IMR-90 (cell line): Measurements from ENCODE around the gene LAMA5. TPM values are rescaled to one million over a fixed set of nuclear protein-coding genes. Genes with fewer than 3 reads are reported as not detected.
A peak's percentile ranks its signal among the peaks of the same experiment; 100 is the strongest.

Source experiments
- ATAC-seq: fragments of 200-7000 bp; cut with Tn5 transposase; 2 replicates; pipeline ENCODE4 v1.9.1; 2020; ENCODE audit warnings: low read depth, mild to moderate bottlenecking, moderate library complexity
- BruUV-seq: library from RNA; stranded (reverse); fragments of 400-500 nt; replicated peaks from 2 replicates; lab custom pipeline; 2021; lab: Mats Ljungman, UMichigan
- CTCF ChIA-PET: fragments of 300-600 bp; formaldehyde crosslinking; extraction: SDS; loops from one replicate; lab custom pipeline; 2021; ENCODE audit warnings: antibody characterized with exemption; lab: Yijun Ruan, JAX
- POLR2A ChIA-PET: fragments of 300-600 bp; sonication (Branson Sonifier 250); formaldehyde crosslinking; loops from one replicate; lab custom pipeline; 2022; ENCODE audit warnings: antibody characterized with exemption; ENCODE audit not compliant: unreplicated experiment; lab: Charles Lee
- DNase-seq: peaks from one replicate; pipeline ENCODE4 v3.0.0; 2013
- H2AFZ ChIP-seq: replicated peaks from 2 replicates; pipeline ENCODE3; 2013; ENCODE audit warnings: low read length, mild to moderate bottlenecking; ENCODE audit not compliant: poor library complexity
- H2AK5ac ChIP-seq: 2 replicates; pipeline ENCODE4 v1.6.1; 2013; ENCODE audit warnings: low read depth, low read length, inconsistent platforms
- H2AK9ac ChIP-seq: replicated peaks from 2 replicates; pipeline ENCODE3; 2013; ENCODE audit warnings: mild to moderate bottlenecking, low read depth, low read length, moderate library complexity; ENCODE audit not compliant: poor library complexity
- H2BK120ac ChIP-seq: 2 replicates; pipeline ENCODE4 v1.6.1; 2013; ENCODE audit warnings: low read depth, low read length, inconsistent platforms
- H2BK15ac ChIP-seq: 3 replicates; pipeline ENCODE4 v1.6.1; 2013; ENCODE audit warnings: low read depth, low read length, inconsistent platforms
- H2BK20ac ChIP-seq: 2 replicates; pipeline ENCODE4 v1.6.1; 2013; ENCODE audit warnings: low read depth, mild to moderate bottlenecking, inconsistent platforms, low read length, moderate library complexity
- H2BK5ac ChIP-seq: 2 replicates; pipeline ENCODE4 v1.6.1; 2013; ENCODE audit warnings: mild to moderate bottlenecking, low read depth, low read length, inconsistent platforms; ENCODE audit not compliant: poor library complexity, severe bottlenecking
- H3K14ac ChIP-seq: replicated peaks from 2 replicates; pipeline ENCODE4 v1.6.1; 2013; ENCODE audit warnings: low read depth, low read length, inconsistent platforms
- H3K18ac ChIP-seq: 2 replicates; pipeline ENCODE4 v1.6.1; 2013; ENCODE audit warnings: low read depth, low read length, control low read depth
- H3K23ac ChIP-seq: 2 replicates; pipeline ENCODE4 v1.6.1; 2013; ENCODE audit warnings: low read depth, low read length, inconsistent platforms
- H3K27ac ChIP-seq: 2 replicates; pipeline ENCODE4 v1.5.1; 2013; ENCODE audit warnings: mild to moderate bottlenecking, control low read depth, low read length; ENCODE audit not compliant: insufficient read depth
- H3K27me3 ChIP-seq: 2 replicates; pipeline ENCODE4 v1.6.1; 2013; ENCODE audit warnings: low read length; ENCODE audit not compliant: control insufficient read depth, insufficient read depth
- H3K36me3 ChIP-seq: 2 replicates; pipeline ENCODE4 v1.6.1; 2013; ENCODE audit warnings: low read length, mixed read lengths; ENCODE audit not compliant: control insufficient read depth, insufficient read depth
- H3K4ac ChIP-seq: 2 replicates; pipeline ENCODE4 v1.6.1; 2013; ENCODE audit warnings: low read depth, low read length, inconsistent platforms
- H3K4me1 ChIP-seq: 2 replicates; pipeline ENCODE4 v1.6.1; 2013; ENCODE audit warnings: low read length, mixed read lengths; ENCODE audit not compliant: control insufficient read depth, insufficient read depth
- H3K4me2 ChIP-seq: 2 replicates; pipeline ENCODE4 v1.6.1; 2013; ENCODE audit warnings: low read depth, mild to moderate bottlenecking, control low read depth, low read length, moderate library complexity
- H3K4me3 ChIP-seq: 2 replicates; pipeline ENCODE4 v1.5.1; 2013; ENCODE audit warnings: low read depth, mild to moderate bottlenecking, control low read depth, low read length, moderate library complexity; ENCODE audit not compliant: insufficient read depth
- H3K56ac ChIP-seq: 2 replicates; pipeline ENCODE4 v1.6.1; 2013; ENCODE audit warnings: low read length, inconsistent platforms; ENCODE audit not compliant: insufficient read depth; ENCODE audit errors: extremely low read depth
- H3K79me1 ChIP-seq, 2 experiments: 2 replicates each; pipeline ENCODE4 v1.6.1; 2013; ENCODE audit warnings: low read length in 2 of 2, inconsistent platforms in 1 of 2, low read depth in 1 of 2
- H3K9ac ChIP-seq: 2 replicates; pipeline ENCODE4 v1.6.1; 2013; ENCODE audit warnings: low read depth, low read length, control low read depth
- H3K9me1 ChIP-seq: 2 replicates; pipeline ENCODE4 v1.6.1; 2013; ENCODE audit warnings: low read length, inconsistent platforms; ENCODE audit not compliant: insufficient read depth
- H3K9me3 ChIP-seq: 2 replicates; pipeline ENCODE4 v1.6.1; 2013; ENCODE audit warnings: low read length; ENCODE audit not compliant: control insufficient read depth, insufficient read depth
- H4K20me1 ChIP-seq: 2 replicates; pipeline ENCODE4 v1.6.1; 2013; ENCODE audit warnings: low read length, inconsistent platforms; ENCODE audit not compliant: insufficient read depth
- H4K5ac ChIP-seq: 2 replicates; pipeline ENCODE4 v1.6.1; 2013; ENCODE audit warnings: mild to moderate bottlenecking, low read depth, low read length, control low read depth
- H4K8ac ChIP-seq, 2 experiments: 2 replicates each; pipeline ENCODE4 v1.6.1; 2013; ENCODE audit warnings: low read depth in 2 of 2, low read length in 2 of 2, control low read depth in 1 of 2, inconsistent platforms in 1 of 2
- H4K91ac ChIP-seq: 2 replicates; pipeline ENCODE4 v1.6.1; 2013; ENCODE audit warnings: low read depth, low read length, inconsistent platforms; ENCODE audit not compliant: insufficient read depth
- FOS ChIP-seq: fragments of 150-350 bp; IDR thresholded peaks from 2 replicates; pipeline ENCODE4 v1.6.1; 2016; ENCODE audit warnings: low read depth, low read length
- WGBS, 2 experiments: methylation state at CpG; one replicate each; pipeline versions ENCODE4 v1.1.5 to v1.1.7; 2013; ENCODE audit warnings: missing lambda C conversion rate in 2 of 2; ENCODE audit not compliant: insufficient read length in 1 of 2; ENCODE audit errors: extremely low coverage in 2 of 2; 5-methylcytosine and 5-hydroxymethylcytosine counted together
- dilution Hi-C: fragments of 300-500 bp; cut with HindIII; formaldehyde crosslinking; loops from one replicate; pipeline ENCODE4 v1.14.3; 2018; ENCODE audit warnings: low sequenced_read_pairs; ENCODE audit not compliant: unreplicated experiment
- in situ Hi-C: fragments of 300-500 bp; cut with MboI; formaldehyde crosslinking; loops from 3 replicates; pipeline ENCODE4 v1.14.3; 2019; ENCODE audit warnings: low sequenced_read_pairs, inconsistent platforms, mixed read lengths
- intact Hi-C: fragments of 100-400 bp; cut with micrococcal nuclease; formaldehyde crosslinking; loops from 2 replicates; pipeline ENCODE4 v1.10.0; 2022
- polyA plus RNA-seq, 3 experiments: library from polyadenylated mRNA; depleted of rRNA; stranded (reverse); fragments of >200 nt; gene quantifications; 2 replicates each; pipeline ENCODE4 v1.2.3, GENCODE V29; 2012; ENCODE audit warnings: low replicate concordance in 1 of 3
- total RNA-seq: library from RNA; depleted of rRNA; stranded (reverse); fragments of >200 nt; gene quantifications from 2 replicates; pipeline ENCODE4 v1.2.3, GENCODE V29; 2012

The LAMA5 gene
- total and polyA plus RNA-seq, 2 of the 4 experiments (the other 2 are of a cell fraction) = 0.90 to 7.3 TPM

DNA sequence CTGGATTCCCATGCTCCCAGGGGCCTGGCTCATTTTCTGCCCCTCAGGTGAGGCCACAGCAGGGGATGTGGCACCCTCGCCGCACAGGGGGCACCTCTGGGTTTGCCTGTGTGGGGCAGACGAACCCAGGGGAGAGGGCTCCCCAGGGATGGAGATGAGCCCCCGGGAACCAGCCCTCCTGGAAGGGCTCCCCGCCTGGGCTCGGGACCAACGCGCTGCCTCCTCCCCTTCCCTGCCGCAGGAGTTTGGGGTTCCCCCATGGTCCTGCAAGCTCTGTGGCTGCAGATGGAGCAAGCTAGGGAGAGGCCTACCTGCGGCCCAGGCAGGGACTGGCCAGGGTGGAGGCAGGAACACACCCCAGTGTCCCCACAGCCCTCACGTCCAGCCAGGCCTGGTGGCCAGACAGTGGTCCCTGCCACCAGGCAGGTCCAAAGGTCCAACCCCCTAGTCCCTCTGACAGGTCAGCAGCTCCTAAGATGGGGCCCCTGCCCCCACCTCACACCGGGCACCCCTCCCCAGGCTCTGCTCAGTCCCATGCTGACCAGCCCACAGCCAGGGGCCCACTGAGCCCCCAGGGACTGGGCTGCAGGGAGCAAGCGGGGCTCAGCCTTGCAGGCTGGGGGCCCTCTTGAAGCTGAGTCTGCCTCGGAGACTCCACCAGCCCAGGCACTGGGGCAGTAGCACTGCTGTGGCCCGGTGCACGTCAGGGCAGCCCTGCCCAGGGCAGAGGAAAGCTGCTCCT is 13.7 kb downstream of the LAMA5 start:
- Histone ChIP-seq H2AK9ac (no peak overlapping the region), H3K27ac (no peak overlapping the region), H3K79me1 (no peaks in the 10 kb centered on the region), H2BK5ac (no peak overlapping the region), H3K4ac (no peak overlapping the region), H2BK20ac (no peak overlapping the region), H2AK5ac (no peak overlapping the region), H3K27me3 (no peaks in the 10 kb centered on the region), H3K9ac (no peak overlapping the region), H3K9me1 (no peaks in the 10 kb centered on the region), H4K5ac (no peak overlapping the region), H3K23ac (no peak overlapping the region), H3K14ac (no peak overlapping the region), H3K4me1 (peaks cover 26% of the 10 kb centered on the region), H2AFZ (peak overlapping the region; percentile 11), H4K20me1 (no peaks in the 10 kb centered on the region; the same call in 1 of the 2 replicates), H3K18ac (no peak overlapping the region), H2BK120ac (no peak overlapping the region), H3K9me3 (no peaks in the 10 kb centered on the region), H4K8ac (no peak overlapping the region), H3K4me3 (no peak overlapping the region), H3K56ac (no peak overlapping the region), H2BK15ac (no peak overlapping the region), H4K91ac (no peak overlapping the region), H3K36me3 (peaks cover 9% of the 10 kb centered on the region; the same call in 1 of the 2 replicates), H3K4me2 (no peak overlapping the region)
- TF ChIP-seq FOS = no peak
- CTCF ChIA-PET = no interaction called here
- 84% methylated on average over 5 of the region's 16 CpGs; no CpG with 5 or more reads in 1 of the 2 experiments for WGBS, 2 experiments
- in situ Hi-C loops (no loop called here), dilution Hi-C loops (no loop called here), intact Hi-C loops (no loop called here)
- ATAC-seq = no peak
- POLR2A ChIA-PET = no interaction called here
- no peak for DNase-seq
- no TSS peak for BruUV-seq
